Globus pallidus (tissue), 1 donor: ENCODE results near the gene EPN2.
A peak's percentile ranks its signal among the peaks of the same experiment; 100 is the strongest.

ENCODE experiments used
- DNase-seq: peaks from one replicate; pipeline ENCODE4 v3.0.0-alpha.2; 2015; ENCODE audit warnings: low spot score

Gene EPN2

GRCh38 chr17:19311421-19312215, 74.5 kb downstream of the EPN2 start:
- DNase-seq = no peak

- no peak for DNase-seq
Measured at GRCh38 chr17:19312406-19312805, 75.2 kb downstream of the EPN2 start.

GRCh38 chr17:19313066-19313745, 76.0 kb downstream of the EPN2 start:
- DNase-seq = no peak

GRCh38 chr17:19313746-19314651, 76.8 kb downstream of the EPN2 start:
- no peak for DNase-seq

GRCh38 chr17:19315104-19315503, 77.9 kb downstream of the EPN2 start:
- DNase-seq = no peak

GRCh38 chr17:19316761-19317358, 79.7 kb downstream of the EPN2 start:
- no peak for DNase-seq

- peak; percentile 98 for DNase-seq
Measured at GRCh38 chr17:19317359-19318095, 80.4 kb downstream of the EPN2 start.

GRCh38 chr17:19318611-19319010, 81.4 kb downstream of the EPN2 start:
- no peak for DNase-seq

GRCh38 chr17:19319771-19320505, 82.8 kb downstream of the EPN2 start:
- DNase-seq = no peak

GRCh38 chr17:19320876-19321275, 83.7 kb downstream of the EPN2 start:
- no peak for DNase-seq

GRCh38 chr17:19321481-19322128, 84.4 kb downstream of the EPN2 start:
- DNase-seq = no peak

GRCh38 chr17:19322129-19322505, 85.0 kb downstream of the EPN2 start:
- DNase-seq = no peak

- no peak for DNase-seq
Measured at GRCh38 chr17:19322861-19323260, 85.7 kb downstream of the EPN2 start.

- no peak for DNase-seq
Measured at GRCh38 chr17:19325542-19325941, 88.4 kb downstream of the EPN2 start.

GRCh38 chr17:19327031-19327783, 90.0 kb downstream of the EPN2 start:
- DNase-seq = no peak

- no peak for DNase-seq
Measured at GRCh38 chr17:19328441-19329061, 91.4 kb downstream of the EPN2 start.

GRCh38 chr17:19329136-19329535, 92.0 kb downstream of the EPN2 start:
- no peak for DNase-seq

GRCh38 chr17:19329839-19330238, 92.7 kb downstream of the EPN2 start:
- DNase-seq = no peak

- no peak for DNase-seq
Measured at GRCh38 chr17:19330271-19330670, 93.1 kb downstream of the EPN2 start.
